Hepatocyte (in vitro differentiated cells): Measurements from ENCODE around the gene CELF4. TPM values are rescaled to one million over a fixed set of nuclear protein-coding genes. Genes with fewer than 3 reads are reported as not detected.

Experiments
- DNase-seq: peaks from one replicate; pipeline ENCODE4 v3.0.0-alpha.2; 2016; ENCODE audit warnings: low spot score
- H2AFZ ChIP-seq: fragments of 200-600 bp; sonication (generic); 2 replicates; pipeline ENCODE4 v1.6.0; 2016; ENCODE audit warnings: antibody characterized with exemption, mild to moderate bottlenecking
- H3K27ac ChIP-seq: fragments of 200-600 bp; sonication (generic); 2 replicates; pipeline ENCODE4 v1.5.1; 2016; ENCODE audit warnings: mild to moderate bottlenecking
- H3K27me3 ChIP-seq: fragments of 200-600 bp; sonication (generic); 2 replicates; pipeline ENCODE4 v1.6.1; 2016
- H3K36me3 ChIP-seq: fragments of 200-600 bp; sonication (generic); replicated peaks from 2 replicates; pipeline ENCODE4 v1.5.1; 2016; ENCODE audit warnings: low read depth; ENCODE audit not compliant: insufficient read depth
- H3K4me1 ChIP-seq: fragments of 200-600 bp; sonication (generic); 2 replicates; pipeline ENCODE4 v1.5.1; 2016; ENCODE audit warnings: mild to moderate bottlenecking, moderate library complexity; ENCODE audit not compliant: insufficient read depth
- H3K4me2 ChIP-seq: fragments of 200-600 bp; sonication (generic); 2 replicates; pipeline ENCODE4 v1.6.0; 2016
- H3K4me3 ChIP-seq: fragments of 200-600 bp; sonication (generic); 2 replicates; pipeline ENCODE4 v1.5.1; 2016; ENCODE audit warnings: mild to moderate bottlenecking
- H3K79me2 ChIP-seq: fragments of 200-600 bp; sonication (generic); 2 replicates; pipeline ENCODE4 v1.6.0; 2017; ENCODE audit warnings: mild to moderate bottlenecking
- H3K9me2 ChIP-seq: fragments of 200-600 bp; sonication (generic); replicated peaks from 2 replicates; pipeline ENCODE4 v1.6.0; 2017; ENCODE audit warnings: mild to moderate bottlenecking; ENCODE audit not compliant: insufficient read depth
- H3K9me3 ChIP-seq: fragments of 200-600 bp; sonication (generic); 2 replicates; pipeline ENCODE4 v1.5.1; 2016; ENCODE audit warnings: low read depth, mild to moderate bottlenecking
- H4K20me1 ChIP-seq: fragments of 200-600 bp; sonication (generic); 2 replicates; pipeline ENCODE4 v1.6.0; 2016; ENCODE audit warnings: mild to moderate bottlenecking; ENCODE audit not compliant: insufficient read depth, poor library complexity, severe bottlenecking
- EZH2 ChIP-seq: fragments of 200-600 bp; sonication (generic); IDR thresholded peaks from 2 replicates; pipeline ENCODE4 v1.6.1; 2016; ENCODE audit warnings: antibody characterized with exemption, mild to moderate bottlenecking, borderline replicate concordance
- EZH2phosphoT487 ChIP-seq: fragments of 200-600 bp; sonication (generic); IDR thresholded peaks from one replicate; pipeline ENCODE4 v1.6.1; 2018; ENCODE audit warnings: antibody characterized with exemption, mild to moderate bottlenecking, low read depth, moderate library complexity; ENCODE audit not compliant: unreplicated experiment, severe bottlenecking
- WGBS: methylation state at CpG from one replicate; pipeline ENCODE4 v1.1.6; 2016; ENCODE audit warnings: low lambda C conversion rate; ENCODE audit errors: missing lambda C conversion rate; 5-methylcytosine and 5-hydroxymethylcytosine counted together
- polyA plus RNA-seq: library from polyadenylated mRNA; unstranded; fragments of >200 nt; fragmentation: Nextera tagmentation; extraction: Ambion mirVana; gene quantifications from 2 replicates; pipeline ENCODE4 v1.2.1, GENCODE V29; 2016
- total RNA-seq: library from RNA; depleted of rRNA; stranded (reverse); fragments of >200 nt; gene quantifications from 2 replicates; pipeline ENCODE4 v1.2.3, GENCODE V29; 2014
- TF ChIP-seq, protein P1 (sequence below): fragments of 200-600 bp; sonication (generic); IDR thresholded peaks from 2 replicates; pipeline ENCODE4 v1.5.1; 2016; ENCODE audit warnings: antibody characterized with exemption, mild to moderate bottlenecking; ENCODE audit not compliant: poor library complexity

Gene CELF4
- total and polyA plus RNA-seq, 2 experiments from 2014 or later = 1.3 to 2.9 TPM

GRCh38 chr18:37545461-37546271, 19.9 kb downstream of the CELF4 start:
- DNase-seq = no peak
- TF ChIP-seq EZH2 (no peak), EZH2phosphoT487 (no peak)
- TF ChIP-seq, protein P1, sequence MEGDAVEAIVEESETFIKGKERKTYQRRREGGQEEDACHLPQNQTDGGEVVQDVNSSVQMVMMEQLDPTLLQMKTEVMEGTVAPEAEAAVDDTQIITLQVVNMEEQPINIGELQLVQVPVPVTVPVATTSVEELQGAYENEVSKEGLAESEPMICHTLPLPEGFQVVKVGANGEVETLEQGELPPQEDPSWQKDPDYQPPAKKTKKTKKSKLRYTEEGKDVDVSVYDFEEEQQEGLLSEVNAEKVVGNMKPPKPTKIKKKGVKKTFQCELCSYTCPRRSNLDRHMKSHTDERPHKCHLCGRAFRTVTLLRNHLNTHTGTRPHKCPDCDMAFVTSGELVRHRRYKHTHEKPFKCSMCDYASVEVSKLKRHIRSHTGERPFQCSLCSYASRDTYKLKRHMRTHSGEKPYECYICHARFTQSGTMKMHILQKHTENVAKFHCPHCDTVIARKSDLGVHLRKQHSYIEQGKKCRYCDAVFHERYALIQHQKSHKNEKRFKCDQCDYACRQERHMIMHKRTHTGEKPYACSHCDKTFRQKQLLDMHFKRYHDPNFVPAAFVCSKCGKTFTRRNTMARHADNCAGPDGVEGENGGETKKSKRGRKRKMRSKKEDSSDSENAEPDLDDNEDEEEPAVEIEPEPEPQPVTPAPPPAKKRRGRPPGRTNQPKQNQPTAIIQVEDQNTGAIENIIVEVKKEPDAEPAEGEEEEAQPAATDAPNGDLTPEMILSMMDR = no peak
- H3K27me3 ChIP-seq = peaks cover 3% of the 10 kb centered on the region

DNA sequence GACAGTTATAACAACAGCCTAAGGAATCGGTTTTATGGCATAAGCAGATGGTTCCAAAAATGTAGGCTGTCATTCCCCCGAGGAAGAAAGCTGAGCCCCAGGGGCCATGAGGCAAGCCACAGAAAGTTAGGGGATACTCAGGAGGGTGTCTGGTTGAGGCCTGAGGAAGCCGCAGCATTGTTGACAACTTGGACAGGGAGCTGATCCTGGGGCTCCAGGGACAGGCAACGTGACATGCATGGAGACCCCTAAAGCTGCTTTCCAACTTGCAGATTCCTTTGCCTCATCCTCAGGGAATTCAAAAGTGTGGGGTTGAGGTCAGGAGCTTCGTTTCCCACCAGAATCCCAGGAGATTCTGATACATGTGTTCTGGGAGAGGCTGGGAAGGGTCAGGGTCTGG, 20.9 kb downstream of the CELF4 start:
- DNase-seq = no peak
- Histone ChIP-seq H2AFZ (no peak overlapping the region), H3K9me2 (no peaks in the 10 kb centered on the region), H3K4me2 (no peak overlapping the region), H3K27ac (no peak overlapping the region), H3K27me3 (peaks cover 13% of the 10 kb centered on the region), H3K9me3 (no peaks in the 10 kb centered on the region), H3K79me2 (no peaks in the 10 kb centered on the region), H3K4me1 (no peaks in the 10 kb centered on the region), H3K36me3 (no peaks in the 10 kb centered on the region), H3K4me3 (no peak overlapping the region), H4K20me1 (no peaks in the 10 kb centered on the region)
- WGBS = 83% methylated on average over 5 of the region's 5 CpGs
- TF ChIP-seq, protein P1 = no peak
- TF ChIP-seq EZH2 (no peak), EZH2phosphoT487 (no peak)

More at GRCh38 chr18:37545461-37546271, 19.9 kb downstream of the CELF4 start:
- H3K36me3 ChIP-seq = no peaks in the 10 kb centered on the region
- no peaks in the 10 kb centered on the region for H3K4me1 ChIP-seq
- H4K20me1 ChIP-seq = no peaks in the 10 kb centered on the region
- no peak overlapping the region for H3K4me2 ChIP-seq
- H3K79me2 ChIP-seq = no peaks in the 10 kb centered on the region
- WGBS = 92% methylated on average over 19 of the region's 19 CpGs
- H3K9me3 ChIP-seq = no peaks in the 10 kb centered on the region
- H3K4me3 ChIP-seq = no peak overlapping the region
- no peaks in the 10 kb centered on the region for H3K9me2 ChIP-seq
- H3K27ac ChIP-seq = no peak overlapping the region
- no peak overlapping the region for H2AFZ ChIP-seq

DNA sequence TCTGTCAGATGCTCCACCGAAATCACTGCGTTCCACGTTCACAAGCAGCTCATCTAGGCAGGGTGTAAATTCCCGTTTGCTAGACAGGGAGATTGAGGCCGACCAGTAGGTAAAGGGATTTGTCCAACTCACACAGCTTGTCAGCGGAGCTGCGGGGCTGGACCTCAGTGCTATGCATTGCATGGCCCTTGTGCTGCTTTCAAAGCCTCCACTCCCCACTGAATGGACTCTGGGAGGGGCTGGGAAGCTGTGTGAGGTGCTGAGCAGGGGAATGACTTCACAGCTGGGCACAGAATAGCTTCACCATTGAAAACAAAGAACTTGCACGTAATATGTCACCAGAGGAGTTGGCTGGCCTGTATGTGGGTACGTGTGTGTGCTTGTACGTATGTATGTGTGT, 21.4 kb downstream of the CELF4 start:
- Histone ChIP-seq H3K9me3 (no peaks in the 10 kb centered on the region), H3K9me2 (no peaks in the 10 kb centered on the region), H3K4me1 (no peaks in the 10 kb centered on the region), H3K4me3 (no peak overlapping the region), H3K79me2 (no peaks in the 10 kb centered on the region), H3K27ac (no peak overlapping the region), H2AFZ (no peak overlapping the region), H4K20me1 (no peaks in the 10 kb centered on the region), H3K27me3 (peaks cover 18% of the 10 kb centered on the region), H3K36me3 (no peaks in the 10 kb centered on the region), H3K4me2 (no peak overlapping the region)
- DNase-seq = no peak
- 88% methylated on average over 10 of the region's 10 CpGs for WGBS
- TF ChIP-seq EZH2 = no peak

DNA sequence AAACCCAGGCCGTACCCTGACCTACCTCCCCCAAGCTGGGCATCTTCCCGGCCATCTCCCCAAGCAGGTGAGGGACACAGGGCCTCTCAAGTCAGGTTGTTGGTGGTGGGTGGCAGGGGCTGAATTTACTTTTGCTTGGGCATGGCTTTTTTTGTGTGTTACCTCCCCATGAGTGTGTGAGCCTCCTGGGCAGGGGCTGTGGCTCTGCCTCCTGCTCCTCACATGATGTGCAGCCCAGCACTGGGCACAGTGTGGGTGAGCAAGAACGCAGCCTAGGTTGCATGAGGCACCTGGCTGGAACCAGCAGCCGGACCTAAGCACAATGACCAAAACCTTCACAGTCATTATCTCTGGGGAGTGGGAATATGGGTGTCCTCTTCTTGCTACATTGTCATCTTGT, 22.3 kb downstream of the CELF4 start:
- Histone ChIP-seq H4K20me1 (no peaks in the 10 kb centered on the region), H3K4me1 (no peaks in the 10 kb centered on the region), H3K36me3 (no peaks in the 10 kb centered on the region), H3K9me2 (no peaks in the 10 kb centered on the region), H3K4me2 (no peak overlapping the region), H3K27me3 (peaks cover 27% of the 10 kb centered on the region), H3K79me2 (no peaks in the 10 kb centered on the region), H3K27ac (no peak overlapping the region), H2AFZ (no peak overlapping the region), H3K4me3 (no peak overlapping the region), H3K9me3 (no peaks in the 10 kb centered on the region)
- TF ChIP-seq EZH2phosphoT487 (no peak), EZH2 (no peak)
- TF ChIP-seq, protein P1 = no peak
- WGBS = 99% methylated on average over 4 of the region's 4 CpGs
- DNase-seq = no peak
